A549 (cell line): ENCODE results near the gene KCNH8. TPM values are rescaled to one million over a fixed set of nuclear protein-coding genes. Genes with fewer than 3 reads are reported as not detected.

ENCODE experiments used
- ATAC-seq, 2 experiments: fragments of 200-7000 bp in 1 of 2; fragments of >200 bp in 1 of 2; cut with Nextera tagmentation in 1 of 2; cut with Tn5 transposase in 1 of 2; 3 replicates each; pipeline versions ENCODE4 v1.8.0 to v1.9.1; 2018 to 2020; ENCODE audit warnings: mild to moderate bottlenecking in 1 of 2, moderate library complexity in 1 of 2
- CTCF ChIA-PET: fragments of 300-600 bp; sonication (Branson Sonifier 250); formaldehyde crosslinking; extraction: SDS; loops from one replicate; lab custom pipeline; 2021; ENCODE audit warnings: antibody characterized with exemption, inconsistent platforms; lab: Yijun Ruan, JAX
- POLR2A ChIA-PET: fragments of 350-600 bp; formaldehyde crosslinking; extraction: SDS; loops from one replicate; lab custom pipeline; 2021; ENCODE audit warnings: antibody characterized with exemption, inconsistent platforms; lab: Yijun Ruan, JAX
- DNase-seq, 2 experiments: peaks; one replicate each; pipeline versions ENCODE4 v3.0.0 to v3.0.0-alpha.2; 2011 to 2016; ENCODE audit warnings: low read depth in 1 of 2, low spot score in 1 of 2
- FAIRE-seq: peaks from 2 replicates; lab custom pipeline; 2011; peaks lifted over from hg19 to GRCh38; lab: Jason Lieb, UNC
- H3K27ac ChIP-seq, 2 experiments: fragments of >200 bp; sonication (Bioruptor Twin); formaldehyde crosslinking; 3 replicates each; pipeline ENCODE4 v1.5.1; 2016 to 2017
- H3K4me1 ChIP-seq: fragments of >200 bp; sonication (Bioruptor Twin); formaldehyde crosslinking; 3 replicates; pipeline ENCODE4 v1.6.1; 2016
- H3K4me2 ChIP-seq: fragments of >200 bp; sonication (Bioruptor Twin); formaldehyde crosslinking; 3 replicates; pipeline ENCODE4 v1.6.1; 2016
- H3K4me3 ChIP-seq: fragments of >200 bp; sonication (Bioruptor Twin); formaldehyde crosslinking; 3 replicates; pipeline ENCODE4 v1.5.1; 2016
- H3K9me3 ChIP-seq: fragments of >200 bp; sonication (Bioruptor Twin); formaldehyde crosslinking; 3 replicates; pipeline ENCODE4 v1.6.1; 2016
- BHLHE40 ChIP-seq: IDR thresholded peaks from 2 replicates; pipeline ENCODE4 v1.6.1; 2012; ENCODE audit warnings: low read depth, low read length, inconsistent platforms
- CBX8 ChIP-seq: fragments of 200-600 bp; sonication (generic); IDR thresholded peaks from 2 replicates; pipeline ENCODE4 v1.6.1; 2016
- EP300 ChIP-seq, 2 experiments: fragments of >200 bp; sonication (Bioruptor Twin); formaldehyde crosslinking; IDR thresholded peaks; 2 replicates in 1 of 2; 3 replicates in 1 of 2; pipeline ENCODE4 v1.6.1; 2016 to 2017
- FOSL2 ChIP-seq, 2 experiments: fragments of 450-650 bp in 1 of 2; fragments of >200 bp in 1 of 2; sonication (Bioruptor Twin) in 1 of 2; formaldehyde crosslinking; IDR thresholded peaks; 2 replicates each; pipeline versions ENCODE4 v1.5.0 to v1.6.1; 2016 to 2020; ENCODE audit warnings: mild to moderate bottlenecking in 1 of 2, moderate library complexity in 1 of 2
- GATA3 ChIP-seq: IDR thresholded peaks from 2 replicates; pipeline ENCODE4 v1.6.1; 2012; ENCODE audit warnings: borderline replicate concordance
- HDAC2 ChIP-seq: fragments of 200-600 bp; sonication (generic); IDR thresholded peaks from 2 replicates; pipeline ENCODE4 v1.6.1; 2016
- HEYL ChIP-seq: fragments of 250-450 bp; sonication (Bioruptor Pico); IDR thresholded peaks from 2 replicates; pipeline ENCODE4 v1.8.0; 2021; ENCODE audit warnings: mild to moderate bottlenecking, moderate library complexity
- HOXA7 ChIP-seq: fragments of 250-450 bp; sonication (Bioruptor Pico); IDR thresholded peaks from 2 replicates; pipeline ENCODE4 v1.5.0; 2020; ENCODE audit warnings: mild to moderate bottlenecking, moderate library complexity
- HOXB13 ChIP-seq: fragments of 250-450 bp; sonication (Bioruptor Pico); IDR thresholded peaks from 2 replicates; pipeline ENCODE4 v1.5.0; 2020; ENCODE audit warnings: low read depth, mild to moderate bottlenecking, moderate library complexity
- HOXB5 ChIP-seq: fragments of 250-450 bp; sonication (Bioruptor Pico); IDR thresholded peaks from 2 replicates; pipeline ENCODE4 v1.5.0; 2020; ENCODE audit warnings: mild to moderate bottlenecking, moderate library complexity
- KDM1A ChIP-seq: fragments of 200-600 bp; sonication (generic); IDR thresholded peaks from 2 replicates; pipeline ENCODE4 v1.6.1; 2016; ENCODE audit warnings: low read depth, mild to moderate bottlenecking
- KDM5A ChIP-seq: fragments of 200-600 bp; sonication (generic); IDR thresholded peaks from 2 replicates; pipeline ENCODE4 v1.6.1; 2016; ENCODE audit warnings: antibody characterized with exemption, mild to moderate bottlenecking
- MAFK ChIP-seq: fragments of 450-650 bp; IDR thresholded peaks from 2 replicates; pipeline ENCODE4 v1.6.1; 2014; ENCODE audit not compliant: partially characterized antibody
- NPAS2 ChIP-seq: fragments of 250-450 bp; sonication (Bioruptor Pico); IDR thresholded peaks from 2 replicates; pipeline ENCODE4 v1.8.0; 2022; ENCODE audit warnings: mild to moderate bottlenecking, moderate library complexity, borderline replicate concordance
- PHF8 ChIP-seq: fragments of 200-600 bp; sonication (generic); IDR thresholded peaks from 2 replicates; pipeline ENCODE4 v1.6.1; 2016; ENCODE audit warnings: low read depth, mild to moderate bottlenecking, antibody characterized with exemption, moderate library complexity, borderline replicate concordance
- POLR2A ChIP-seq: IDR thresholded peaks from 2 replicates; pipeline ENCODE4 v1.6.1; 2012; ENCODE audit warnings: mild to moderate bottlenecking, low read length
- RAD21 ChIP-seq, 2 experiments: fragments of >200 bp in 1 of 2; sonication (Bioruptor Twin) in 1 of 2; formaldehyde crosslinking in 1 of 2; IDR thresholded peaks in 1 of 2; conservative IDR thresholded peaks in 1 of 2; 2 replicates in 1 of 2; 3 replicates in 1 of 2; pipeline ENCODE4 v1.6.1; 2012 to 2018; ENCODE audit warnings: inconsistent platforms in 1 of 2
- RCOR1 ChIP-seq: fragments of 150-350 bp; IDR thresholded peaks from 2 replicates; pipeline ENCODE4 v1.6.1; 2014; ENCODE audit warnings: antibody characterized with exemption, low read length, low read depth
- SMC3 ChIP-seq: fragments of >200 bp; sonication (Bioruptor Twin); formaldehyde crosslinking; IDR thresholded peaks from 3 replicates; pipeline ENCODE4 v1.6.1; 2018; ENCODE audit warnings: inconsistent platforms
- TFCP2L1 ChIP-seq: fragments of 250-450 bp; sonication (Bioruptor Pico); IDR thresholded peaks from 2 replicates; pipeline ENCODE4 v1.5.0; 2021; ENCODE audit warnings: mild to moderate bottlenecking
- ZC3H11A ChIP-seq: fragments of 450-650 bp; IDR thresholded peaks from 2 replicates; pipeline ENCODE4 v1.6.1; 2014; ENCODE audit warnings: antibody characterized with exemption, mild to moderate bottlenecking
- ZFP36 ChIP-seq: fragments of 450-650 bp; IDR thresholded peaks from 2 replicates; pipeline ENCODE4 v1.6.1; 2014; ENCODE audit warnings: borderline replicate concordance; ENCODE audit not compliant: partially characterized antibody
- ZSCAN20 ChIP-seq: fragments of 250-450 bp; sonication (Bioruptor Pico); IDR thresholded peaks from 2 replicates; pipeline ENCODE4 v1.8.0; 2022; ENCODE audit warnings: mild to moderate bottlenecking, moderate library complexity
- WGBS: methylation state at CpG from one replicate; pipeline ENCODE4 v1.1.6; 2017; ENCODE audit errors: missing lambda C conversion rate; 5-methylcytosine and 5-hydroxymethylcytosine counted together
- polyA plus RNA-seq, 4 experiments: library from polyadenylated mRNA; depleted of rRNA in 3 of 4; stranded (reverse); fragments of >200 nt; fragmentation: RNase III in 1 of 4; extraction: RNeasy Plus Mini Kit Qiagen cat#74134 plus additional on column Dnase treatment in 1 of 4; gene quantifications; 2 replicates in 3 of 4; 3 replicates in 1 of 4; pipeline ENCODE4 v1.2.3, GENCODE V29; 2011 to 2017
- TF ChIP-seq, protein P1 (sequence below): fragments of 250-450 bp; sonication (Bioruptor Pico); IDR thresholded peaks from 2 replicates; pipeline ENCODE4 v1.5.0; 2021; ENCODE audit warnings: mild to moderate bottlenecking, moderate library complexity, borderline replicate concordance

The KCNH8 gene
- polyA plus RNA-seq, 2 of the 4 experiments (the other 2 are of a cell fraction), result 0.03 TPM; not detected in 1

DNA sequence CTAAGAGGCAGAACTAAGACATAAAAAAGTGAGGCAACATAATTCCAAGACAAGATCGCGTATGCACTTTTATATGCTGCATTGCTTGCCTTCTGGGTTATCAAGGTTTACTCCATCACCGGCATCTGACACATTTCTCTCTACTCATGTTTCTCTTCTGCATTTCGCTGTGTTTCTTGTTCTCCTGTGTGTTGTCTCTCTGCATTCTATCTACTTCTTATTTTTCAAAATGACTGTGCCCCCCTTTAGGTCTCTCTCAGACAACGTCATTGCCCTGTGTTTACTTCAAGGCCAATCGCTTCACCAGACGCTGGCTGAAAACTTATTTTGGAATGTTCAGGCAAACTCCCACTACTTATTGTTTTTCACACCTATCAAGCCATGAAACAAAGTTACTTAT is 280.4 kb downstream of the KCNH8 start:
- 67% methylated on average over 7 of the region's 7 CpGs for WGBS
- TF ChIP-seq MAFK (no peak), RCOR1 (no peak), BHLHE40 (no peak), ZSCAN20 (no peak)
- TF ChIP-seq, protein P1, sequence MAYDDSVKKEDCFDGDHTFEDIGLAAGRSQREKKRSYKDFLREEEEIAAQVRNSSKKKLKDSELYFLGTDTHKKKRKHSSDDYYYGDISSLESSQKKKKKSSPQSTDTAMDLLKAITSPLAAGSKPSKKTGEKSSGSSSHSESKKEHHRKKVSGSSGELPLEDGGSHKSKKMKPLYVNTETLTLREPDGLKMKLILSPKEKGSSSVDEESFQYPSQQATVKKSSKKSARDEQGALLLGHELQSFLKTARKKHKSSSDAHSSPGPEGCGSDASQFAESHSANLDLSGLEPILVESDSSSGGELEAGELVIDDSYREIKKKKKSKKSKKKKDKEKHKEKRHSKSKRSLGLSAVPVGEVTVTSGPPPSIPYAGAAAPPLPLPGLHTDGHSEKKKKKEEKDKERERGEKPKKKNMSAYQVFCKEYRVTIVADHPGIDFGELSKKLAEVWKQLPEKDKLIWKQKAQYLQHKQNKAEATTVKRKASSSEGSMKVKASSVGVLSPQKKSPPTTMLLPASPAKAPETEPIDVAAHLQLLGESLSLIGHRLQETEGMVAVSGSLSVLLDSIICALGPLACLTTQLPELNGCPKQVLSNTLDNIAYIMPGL (CRISPR knock-in tag), result no peak
- ChIA-PET CTCF (no interaction called here), POLR2A (no interaction called here)
- H3K27ac ChIP-seq, result no peak overlapping the region
- H3K9me3 ChIP-seq, result no peaks in the 10 kb centered on the region
- H3K4me2 ChIP-seq, result no peak overlapping the region
- H3K4me3 ChIP-seq, result no peak overlapping the region
- FAIRE-seq (no peak), DNase-seq (no peak), ATAC-seq (no peak)
- H3K4me1 ChIP-seq, result no peaks in the 10 kb centered on the region

DNA sequence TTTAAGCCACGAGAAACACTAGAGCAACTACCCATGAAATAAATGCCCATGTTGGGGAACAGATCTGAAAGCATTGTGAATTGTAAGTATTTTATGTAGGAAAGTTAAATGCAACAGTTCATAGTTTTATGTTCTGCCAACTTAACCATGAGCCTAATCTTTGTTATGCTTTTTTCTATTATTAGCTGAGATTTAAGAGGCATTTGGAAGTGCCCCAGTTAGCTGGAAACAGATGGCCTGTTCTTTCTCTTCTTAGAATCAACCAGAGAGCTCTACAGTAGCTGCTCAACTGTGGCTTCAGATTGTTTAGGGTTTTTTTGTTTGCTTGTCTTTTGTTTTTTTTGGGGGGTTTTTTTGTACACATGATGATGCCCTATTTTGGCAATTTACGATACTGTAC is 284.4 kb downstream of the KCNH8 start:
- no peak overlapping the region for H3K4me2 ChIP-seq
- 0% methylated on average over 2 of the region's 2 CpGs for WGBS
- POLR2A ChIA-PET, result no interaction called here
- no peaks in the 10 kb centered on the region for H3K9me3 ChIP-seq
- DNase-seq, result no peak
- no peak for FAIRE-seq
- TF ChIP-seq KDM5A, result no peak
- no peak for ATAC-seq
- H3K27ac ChIP-seq, result no peak overlapping the region
- no peaks in the 10 kb centered on the region for H3K4me1 ChIP-seq
- H3K4me3 ChIP-seq, result no peak overlapping the region
- CTCF ChIA-PET, result no interaction called here

DNA sequence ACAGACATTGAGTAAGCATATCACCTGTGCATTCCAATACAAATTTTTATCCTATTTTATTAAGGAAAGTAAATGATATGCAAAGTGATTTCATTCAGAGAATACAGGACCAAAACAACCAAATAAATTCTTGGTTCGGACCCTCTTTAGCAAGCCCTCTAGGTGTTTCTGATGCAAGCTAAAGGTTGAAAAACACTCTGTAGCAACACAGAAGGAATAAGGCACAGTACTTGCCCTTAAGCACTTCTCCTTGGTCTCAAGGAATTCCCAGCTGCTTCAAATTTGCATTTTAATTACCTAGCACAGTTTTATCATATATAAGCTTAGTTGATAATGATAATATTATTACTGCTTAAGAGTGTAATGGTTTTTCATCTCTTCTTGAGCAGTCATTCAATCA is 288.4 kb downstream of the KCNH8 start:
- no peak for ATAC-seq
- no peak for TF ChIP-seq POLR2A
- TF ChIP-seq, protein P1 (CRISPR knock-in tag), result no peak
- no peak for TF ChIP-seq FOSL2 (IDR thresholded peaks at IDR 0.05)
- TF ChIP-seq FOSL2 (CRISPR knock-in tag; IDR thresholded peaks at IDR 0.05), result no peak
- TF ChIP-seq HOXA7 (CRISPR knock-in tag), result no peak
- no peak for TF ChIP-seq TFCP2L1 (CRISPR knock-in tag)
- no peak for TF ChIP-seq EP300 (IDR thresholded peaks at IDR 0.05)
- TF ChIP-seq HDAC2, result no peak
- TF ChIP-seq PHF8, result no peak
- no peak for TF ChIP-seq NPAS2
- TF ChIP-seq HOXB5 (CRISPR knock-in tag), result no peak
- no peak for TF ChIP-seq HOXB13 (CRISPR knock-in tag)
- TF ChIP-seq HEYL (CRISPR knock-in tag), result no peak
- TF ChIP-seq RAD21 (conservative IDR thresholded peaks at IDR 0.05 in 1 of 2, IDR thresholded peaks at IDR 0.05 in 1 of 2), result no peak
- TF ChIP-seq GATA3, result no peak
- TF ChIP-seq SMC3, result no peak
- TF ChIP-seq KDM1A, result no peak
- TF ChIP-seq CBX8, result no peak
- no peak for TF ChIP-seq ZC3H11A
- TF ChIP-seq ZFP36, result no peak
- H3K4me1 ChIP-seq, result no peaks in the 10 kb centered on the region
- H3K9me3 ChIP-seq, result no peaks in the 10 kb centered on the region
- ChIA-PET CTCF (no interaction called here), POLR2A (no interaction called here)
- DNase-seq, result no peak
- no peak overlapping the region for H3K4me2 ChIP-seq
- no peak for FAIRE-seq
- 0% methylated on average over 1 of the region's 1 CpG for WGBS
- no peak overlapping the region for H3K27ac ChIP-seq
- no peak overlapping the region for H3K4me3 ChIP-seq
